ENCODE measurements around the gene PIGV.

PIGV gene

GRCh38 chr1:26826261-26827105, 38.7 kb downstream of the PIGV start, which contains the start of gene ZDHHC18:
ZDHHC18 (plus strand) TSS chr1:26826688; CDS start chr1:26826805, 117 bp downstream.
- no peak for TF ChIP-seq EZH2phosphoT487 (conservative IDR thresholded peaks at IDR 0.05; ENCODE audit: low read length)
- TF ChIP-seq CTCF (IDR thresholded peaks at IDR 0.05; ENCODE audit: insufficient read depth, low read length, poor library complexity, severe bottlenecking) = peak; percentile 34
- H3K4me2 ChIP-seq (ENCODE audit: low read depth, low read length, poor library complexity, severe bottlenecking) = peak within 1 kb of the TSS; percentile 79
- 0 out of 2 replicates have a peak within 1 kb of the TSS, but pooled peaks have one; percentile 14 for H3K27ac ChIP-seq (ENCODE audit: low read depth, low read length)
- H3K79me2 ChIP-seq (ENCODE audit: insufficient read depth, low read length) = peaks cover 6% of the 10 kb centered on the region; the same call in 1 of the 2 replicates
- H3K27me3 ChIP-seq (ENCODE audit: low read length) = no peaks in the 10 kb centered on the region
- H2AFZ ChIP-seq (ENCODE audit: low read depth, low read length, severe bottlenecking) = peak within 1 kb of the TSS; percentile 98
- peak within 1 kb of the TSS; percentile 71 for H3K9ac ChIP-seq (ENCODE audit: low read length)
- H3K9me3 ChIP-seq (ENCODE audit: insufficient read depth, low read length) = no peaks in the 10 kb centered on the region
- no peaks in the 10 kb centered on the region for H4K20me1 ChIP-seq (ENCODE audit: low read depth, low read length)
- no peaks in the 10 kb centered on the region for H3K9me2 ChIP-seq (replicated peaks; ENCODE audit: insufficient read depth, low read length)
- H3F3A ChIP-seq (ENCODE audit: insufficient read depth) = no peaks in the 10 kb centered on the region; the same call in 1 of the 2 replicates
- H3K36me3 ChIP-seq (ENCODE audit: low read length) = no peaks in the 10 kb centered on the region
- H3K4me3 ChIP-seq (ENCODE audit: insufficient read depth, low read length, poor library complexity, severe bottlenecking) = peak within 1 kb of the TSS; percentile 84

- Histone ChIP-seq H2AFZ (ENCODE audit: low read depth, low read length, severe bottlenecking) (no peak overlapping the region), H3F3A (ENCODE audit: insufficient read depth) (no peaks in the 10 kb centered on the region; the same call in 1 of the 2 replicates), H3K4me2 (ENCODE audit: low read depth, low read length, poor library complexity, severe bottlenecking) (peak overlapping the region; percentile 79), H3K9ac (ENCODE audit: low read length) (peak overlapping the region; percentile 71), H3K36me3 (ENCODE audit: low read length) (no peaks in the 10 kb centered on the region), H3K27me3 (ENCODE audit: low read length) (no peaks in the 10 kb centered on the region), H3K4me3 (ENCODE audit: insufficient read depth, low read length, poor library complexity, severe bottlenecking) (peak overlapping the region; percentile 67), H3K27ac (ENCODE audit: low read depth, low read length) (no peak overlapping the region), H3K79me2 (ENCODE audit: insufficient read depth, low read length) (peaks cover 6% of the 10 kb centered on the region; the same call in 1 of the 2 replicates), H3K9me3 (ENCODE audit: insufficient read depth, low read length) (no peaks in the 10 kb centered on the region), H4K20me1 (ENCODE audit: low read depth, low read length) (no peaks in the 10 kb centered on the region), H3K9me2 (replicated peaks; ENCODE audit: insufficient read depth, low read length) (no peaks in the 10 kb centered on the region)
- TF ChIP-seq CTCF (IDR thresholded peaks at IDR 0.05; ENCODE audit: insufficient read depth, low read length, poor library complexity, severe bottlenecking) = no peak
- TF ChIP-seq EZH2phosphoT487 (conservative IDR thresholded peaks at IDR 0.05; ENCODE audit: low read length) = no peak
Measured at GRCh38 chr1:26827106-26827604, 39.4 kb downstream of the PIGV start.

- Histone ChIP-seq H3K9me2 (replicated peaks; ENCODE audit: insufficient read depth, low read length) (no peaks in the 10 kb centered on the region), H3K27me3 (ENCODE audit: low read length) (no peaks in the 10 kb centered on the region), H2AFZ (ENCODE audit: low read depth, low read length, severe bottlenecking) (no peak overlapping the region), H3K9me3 (ENCODE audit: insufficient read depth, low read length) (no peaks in the 10 kb centered on the region), H3K9ac (ENCODE audit: low read length) (peak overlapping the region; percentile 71), H3F3A (ENCODE audit: insufficient read depth) (no peaks in the 10 kb centered on the region; the same call in 1 of the 2 replicates), H3K27ac (ENCODE audit: low read depth, low read length) (no peak overlapping the region), H3K4me3 (ENCODE audit: insufficient read depth, low read length, poor library complexity, severe bottlenecking) (peak overlapping the region; percentile 67), H3K79me2 (ENCODE audit: insufficient read depth, low read length) (peaks cover 6% of the 10 kb centered on the region; the same call in 1 of the 2 replicates), H3K4me2 (ENCODE audit: low read depth, low read length, poor library complexity, severe bottlenecking) (peak overlapping the region; percentile 79), H4K20me1 (ENCODE audit: low read depth, low read length) (no peaks in the 10 kb centered on the region), H3K36me3 (ENCODE audit: low read length) (no peaks in the 10 kb centered on the region)
- TF ChIP-seq CTCF (IDR thresholded peaks at IDR 0.05; ENCODE audit: insufficient read depth, low read length, poor library complexity, severe bottlenecking) = no peak
- TF ChIP-seq EZH2phosphoT487 (conservative IDR thresholded peaks at IDR 0.05; ENCODE audit: low read length) = no peak
Measured at GRCh38 chr1:26827663-26828062, 39.9 kb downstream of the PIGV start.
